SK-N-SH (cell line): ENCODE results near the gene GATAD2A. TPM values are rescaled to one million over a fixed set of nuclear protein-coding genes. Genes with fewer than 3 reads are reported as not detected.

ENCODE experiments used
- CTCF ChIA-PET: fragments of 300-600, 350-600 bp; formaldehyde crosslinking; extraction: SDS; loops from one replicate; lab custom pipeline; 2021; lab: Yijun Ruan, JAX
- POLR2A ChIA-PET: fragments of 350-600 bp; sonication (Branson Sonifier 250); formaldehyde crosslinking; extraction: SDS; loops from one replicate; lab custom pipeline; 2020; ENCODE audit warnings: antibody characterized with exemption, inconsistent platforms; lab: Yijun Ruan, JAX
- DNase-seq: peaks from one replicate; pipeline ENCODE4 v3.0.0; 2012
- H2AFZ ChIP-seq: fragments of 200-600 bp; sonication (generic); 2 replicates; pipeline ENCODE4 v1.8.1; 2016; ENCODE audit warnings: antibody characterized with exemption, mild to moderate bottlenecking, low read depth
- H3F3A ChIP-seq: fragments of 200-600 bp; sonication (generic); replicated peaks from 2 replicates; pipeline ENCODE3; 2016; ENCODE audit warnings: antibody characterized with exemption, mild to moderate bottlenecking; ENCODE audit not compliant: insufficient read depth
- H3K27ac ChIP-seq, 2 experiments: fragments of 200-500 bp in 1 of 2; fragments of 200-600 bp in 1 of 2; sonication (Bioruptor generic) in 1 of 2; sonication (generic), shearing (Covaris generic) in 1 of 2; 2 replicates each; pipeline versions ENCODE4 v1.5.1 to v1.6.1; 2014 to 2016; ENCODE audit warnings: low read depth in 2 of 2, inconsistent platforms in 1 of 2, low read length in 1 of 2, mild to moderate bottlenecking in 1 of 2, mixed read lengths in 1 of 2
- H3K27me3 ChIP-seq: fragments of 200-600 bp; sonication (generic), shearing (Covaris generic); 2 replicates; pipeline ENCODE4 v1.6.1; 2016; ENCODE audit warnings: mixed run types; ENCODE audit not compliant: insufficient read depth
- H3K36me3 ChIP-seq, 2 experiments: fragments of 200-500 bp in 1 of 2; fragments of 200-600 bp in 1 of 2; sonication (Bioruptor generic) in 1 of 2; sonication (generic) in 1 of 2; replicated peaks in 1 of 2; 2 replicates each; pipeline versions ENCODE3 to v1.5.1; 2014 to 2016; ENCODE audit warnings: low read length in 1 of 2, mild to moderate bottlenecking in 1 of 2; ENCODE audit not compliant: insufficient read depth in 2 of 2, control insufficient read depth in 1 of 2
- H3K4me1 ChIP-seq, 2 experiments: fragments of 200-500 bp in 1 of 2; fragments of 200-600 bp in 1 of 2; sonication (Bioruptor generic) in 1 of 2; sonication (generic), shearing (Covaris generic) in 1 of 2; 2 replicates each; pipeline versions ENCODE4 v1.5.1 to v1.6.1; 2014 to 2016; ENCODE audit warnings: low read depth in 1 of 2, low read length in 1 of 2, mixed run types in 1 of 2; ENCODE audit not compliant: insufficient read depth in 2 of 2, control insufficient read depth in 1 of 2
- H3K4me2 ChIP-seq: fragments of 200-600 bp; sonication (generic), shearing (Covaris generic); 2 replicates; pipeline ENCODE4 v1.6.1; 2017; ENCODE audit warnings: mixed run types
- H3K4me3 ChIP-seq, 2 experiments: fragments of 200-500 bp in 1 of 2; fragments of 200-600 bp in 1 of 2; sonication (Bioruptor generic) in 1 of 2; sonication (generic), shearing (Covaris generic) in 1 of 2; 2 replicates each; pipeline versions ENCODE4 v1.5.1 to v1.8.1; 2014 to 2016; ENCODE audit warnings: low read depth in 2 of 2, inconsistent platforms in 1 of 2, low read length in 1 of 2, mild to moderate bottlenecking in 1 of 2, mixed read lengths in 1 of 2, moderate library complexity in 1 of 2
- H3K79me2 ChIP-seq: fragments of 200-600 bp; sonication (generic); 2 replicates; pipeline ENCODE4 v1.8.1; 2017; ENCODE audit warnings: mild to moderate bottlenecking; ENCODE audit not compliant: insufficient read depth
- H3K9ac ChIP-seq: fragments of 200-600 bp; sonication (generic); 2 replicates; pipeline ENCODE4 v1.6.1; 2017; ENCODE audit warnings: mixed run types
- H3K9me2 ChIP-seq: fragments of 200-600 bp; sonication (generic); 2 replicates; pipeline ENCODE4 v1.6.1; 2017; ENCODE audit warnings: mixed run types
- H3K9me3 ChIP-seq: fragments of 200-600 bp; sonication (generic); 2 replicates; pipeline ENCODE4 v1.6.1; 2017; ENCODE audit warnings: mixed run types, mild to moderate bottlenecking, moderate library complexity
- H4K20me1 ChIP-seq: fragments of 200-600 bp; sonication (generic); 2 replicates; pipeline ENCODE4 v1.6.1; 2017; ENCODE audit warnings: mild to moderate bottlenecking, mixed run types; ENCODE audit not compliant: insufficient read depth
- CTCF ChIP-seq: fragments of 200-600 bp; sonication (generic); IDR thresholded peaks from 2 replicates; pipeline ENCODE4 v1.6.1; 2017; ENCODE audit warnings: antibody characterized with exemption, mild to moderate bottlenecking, moderate library complexity
- FOSL2 ChIP-seq: IDR thresholded peaks from 2 replicates; pipeline ENCODE4 v1.4.0; 2012; ENCODE audit warnings: low read depth, mild to moderate bottlenecking, moderate library complexity, borderline replicate concordance
- FOXJ3 ChIP-seq: sonication (generic); formaldehyde crosslinking; IDR thresholded peaks from 2 replicates; pipeline ENCODE4 v1.5.1; 2020; ENCODE audit warnings: mild to moderate bottlenecking, missing genetic modification reagents
- FOXM1 ChIP-seq: IDR thresholded peaks from 2 replicates; pipeline ENCODE4 v1.4.0; 2012; ENCODE audit warnings: low read depth, mild to moderate bottlenecking
- IRF3 ChIP-seq: fragments of 150-350 bp; IDR thresholded peaks from 2 replicates; pipeline ENCODE4 v1.6.1; 2016; ENCODE audit warnings: mild to moderate bottlenecking, low read depth, low read length
- JUND ChIP-seq: IDR thresholded peaks from 2 replicates; pipeline ENCODE4 v1.4.0; 2012
- MAX ChIP-seq: IDR thresholded peaks from 2 replicates; pipeline ENCODE4 v1.4.0; 2012; ENCODE audit warnings: low read depth
- MEF2A ChIP-seq: IDR thresholded peaks from 2 replicates; pipeline ENCODE4 v1.4.0; 2012; ENCODE audit warnings: low read depth, borderline replicate concordance
- NFIC ChIP-seq: IDR thresholded peaks from 2 replicates; pipeline ENCODE4 v1.4.0; 2012; ENCODE audit warnings: borderline replicate concordance
- PBX3 ChIP-seq: IDR thresholded peaks from 2 replicates; pipeline ENCODE4; 2012
- POLR2AphosphoS5 ChIP-seq: IDR thresholded peaks from 2 replicates; pipeline ENCODE4 v1.6.1; 2012; ENCODE audit warnings: low read depth, low read length
- RAD21 ChIP-seq: IDR thresholded peaks from 2 replicates; pipeline ENCODE4 v1.6.1; 2012; ENCODE audit warnings: mild to moderate bottlenecking, low read length
- RCOR1 ChIP-seq: fragments of 150-350 bp; IDR thresholded peaks from 2 replicates; pipeline ENCODE4 v1.6.1; 2017; ENCODE audit warnings: antibody characterized with exemption, low read length
- RFX5 ChIP-seq: IDR thresholded peaks from 2 replicates; pipeline ENCODE4 v1.6.1; 2012; ENCODE audit warnings: mild to moderate bottlenecking, improper control_type of control experiment, low read length
- RXRA ChIP-seq: IDR thresholded peaks from 2 replicates; pipeline ENCODE4 v1.4.0; 2012; ENCODE audit warnings: low read depth, mild to moderate bottlenecking, borderline replicate concordance
- SMC3 ChIP-seq: IDR thresholded peaks from 2 replicates; pipeline ENCODE4 v1.6.1; 2012; ENCODE audit warnings: low read depth, low read length, improper control_type of control experiment
- TCF12 ChIP-seq: IDR thresholded peaks from 2 replicates; pipeline ENCODE4 v1.4.0; 2012
- TEAD4 ChIP-seq: IDR thresholded peaks from 2 replicates; pipeline ENCODE4 v1.4.0; 2012; ENCODE audit warnings: mild to moderate bottlenecking, borderline replicate concordance; ENCODE audit not compliant: insufficient read depth
- YY1 ChIP-seq: IDR thresholded peaks from 2 replicates; pipeline ENCODE4 v1.4.0; 2012; ENCODE audit warnings: low read depth, mild to moderate bottlenecking
- WGBS: methylation state at CpG from one replicate; pipeline ENCODE4 v1.1.6; 2017; ENCODE audit warnings: low lambda C conversion rate; 5-methylcytosine and 5-hydroxymethylcytosine counted together
- polyA plus RNA-seq, 3 experiments: library from polyadenylated mRNA; depleted of rRNA; stranded (reverse); fragments of >200 nt; gene quantifications; 2 replicates each; pipeline ENCODE4 v1.2.3, GENCODE V29; 2012
- TF ChIP-seq, protein P1 (sequence below): fragments of 150-350 bp; IDR thresholded peaks from 2 replicates; pipeline ENCODE4 v1.6.1; 2017; ENCODE audit warnings: antibody characterized with exemption, low read length, low read depth, borderline replicate concordance

Gene GATAD2A
- polyA plus RNA-seq, 1 of the 3 experiments (the other 2 are of a cell fraction) = 36.6 TPM

- Histone ChIP-seq H3K79me2 (no peaks in the 10 kb centered on the region), H3K9me2 (no peaks in the 10 kb centered on the region), H2AFZ (no peak overlapping the region), H3K9me3 (no peaks in the 10 kb centered on the region), H3K36me3 (no peaks in the 10 kb centered on the region), H3K27me3 (no peaks in the 10 kb centered on the region), H4K20me1 (no peaks in the 10 kb centered on the region), H3K9ac (no peak overlapping the region), H3F3A (no peaks in the 10 kb centered on the region), H3K27ac (no peak overlapping the region), H3K4me1 (peaks cover 0 to 3% of the 10 kb centered on the region in 2 experiments; a peak in 1 of 4 replicates), H3K4me3 (no peak overlapping the region), H3K4me2 (no peak overlapping the region)
- whole genome bisulfite sequencing = 76% methylated on average over 5 of the region's 8 CpGs
- ChIA-PET CTCF (interaction anchor here (11.0 kb wide), 1 partner anchor 118 kb away, joined by 172 read pairs; no protein-coding TSS in a partner anchor), POLR2A (no interaction called here)
- DNase-seq = no peak
- TF ChIP-seq FOXM1 (no peak), MAX (no peak), IRF3 (no peak), JUND (no peak), RXRA (no peak), PBX3 (no peak), NFIC (no peak), CTCF (no peak), TCF12 (no peak), FOXJ3 (CRISPR knock-in tag) (no peak), FOSL2 (no peak), POLR2AphosphoS5 (no peak), SMC3 (no peak), MEF2A (no peak), RFX5 (no peak), RCOR1 (no peak), RAD21 (no peak), TEAD4 (no peak), YY1 (no peak)
- TF ChIP-seq, protein P1, sequence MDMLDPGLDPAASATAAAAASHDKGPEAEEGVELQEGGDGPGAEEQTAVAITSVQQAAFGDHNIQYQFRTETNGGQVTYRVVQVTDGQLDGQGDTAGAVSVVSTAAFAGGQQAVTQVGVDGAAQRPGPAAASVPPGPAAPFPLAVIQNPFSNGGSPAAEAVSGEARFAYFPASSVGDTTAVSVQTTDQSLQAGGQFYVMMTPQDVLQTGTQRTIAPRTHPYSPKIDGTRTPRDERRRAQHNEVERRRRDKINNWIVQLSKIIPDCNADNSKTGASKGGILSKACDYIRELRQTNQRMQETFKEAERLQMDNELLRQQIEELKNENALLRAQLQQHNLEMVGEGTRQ = no peak
Measured at GRCh38 chr19:19371059-19371458, 34.4 kb upstream of the GATAD2A start.
